ENCODE data around the gene OR4K2.
A peak's percentile ranks its signal among the peaks of the same experiment; 100 is the strongest.

The OR4K2 gene

DNA sequence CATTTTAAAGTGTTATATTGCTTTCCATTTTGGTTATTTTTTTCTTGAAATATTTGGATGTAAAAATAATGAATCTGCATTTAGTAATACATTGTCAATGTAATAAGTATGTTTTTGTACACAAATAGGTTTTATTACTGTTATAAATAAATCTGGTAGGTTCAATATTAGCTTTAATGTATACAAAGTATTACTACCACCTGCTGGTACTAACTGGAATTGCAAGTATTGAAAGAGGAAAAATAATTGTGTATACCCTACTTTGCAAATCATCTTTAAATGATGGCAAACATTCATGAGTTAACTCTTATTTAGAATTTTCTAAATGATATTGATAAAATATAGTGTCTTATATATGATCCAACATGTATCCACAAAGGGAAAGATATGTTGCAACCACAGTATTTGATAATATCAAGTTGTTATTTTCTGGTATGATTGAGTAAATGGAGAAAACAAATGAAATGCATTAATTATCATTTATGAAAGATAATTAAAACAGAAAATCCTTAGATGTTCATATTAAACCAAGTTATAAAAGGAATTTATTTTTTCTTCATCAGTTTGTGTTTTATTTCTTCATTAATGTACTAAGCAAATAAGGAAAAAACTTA lies 3.2 kb downstream of the OR4K2 start:
- H3K4me3 ChIP-seq (replicated peaks; ENCODE audit: low read depth, low read length) = no peak overlapping the region
- DNase-seq (ENCODE audit: low read depth) = peak; percentile 20
- TF ChIP-seq, protein P1, sequence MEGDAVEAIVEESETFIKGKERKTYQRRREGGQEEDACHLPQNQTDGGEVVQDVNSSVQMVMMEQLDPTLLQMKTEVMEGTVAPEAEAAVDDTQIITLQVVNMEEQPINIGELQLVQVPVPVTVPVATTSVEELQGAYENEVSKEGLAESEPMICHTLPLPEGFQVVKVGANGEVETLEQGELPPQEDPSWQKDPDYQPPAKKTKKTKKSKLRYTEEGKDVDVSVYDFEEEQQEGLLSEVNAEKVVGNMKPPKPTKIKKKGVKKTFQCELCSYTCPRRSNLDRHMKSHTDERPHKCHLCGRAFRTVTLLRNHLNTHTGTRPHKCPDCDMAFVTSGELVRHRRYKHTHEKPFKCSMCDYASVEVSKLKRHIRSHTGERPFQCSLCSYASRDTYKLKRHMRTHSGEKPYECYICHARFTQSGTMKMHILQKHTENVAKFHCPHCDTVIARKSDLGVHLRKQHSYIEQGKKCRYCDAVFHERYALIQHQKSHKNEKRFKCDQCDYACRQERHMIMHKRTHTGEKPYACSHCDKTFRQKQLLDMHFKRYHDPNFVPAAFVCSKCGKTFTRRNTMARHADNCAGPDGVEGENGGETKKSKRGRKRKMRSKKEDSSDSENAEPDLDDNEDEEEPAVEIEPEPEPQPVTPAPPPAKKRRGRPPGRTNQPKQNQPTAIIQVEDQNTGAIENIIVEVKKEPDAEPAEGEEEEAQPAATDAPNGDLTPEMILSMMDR (IDR thresholded peaks at IDR 0.05; ENCODE audit: low read length, missing control alignments) = peak; percentile 55

DNA sequence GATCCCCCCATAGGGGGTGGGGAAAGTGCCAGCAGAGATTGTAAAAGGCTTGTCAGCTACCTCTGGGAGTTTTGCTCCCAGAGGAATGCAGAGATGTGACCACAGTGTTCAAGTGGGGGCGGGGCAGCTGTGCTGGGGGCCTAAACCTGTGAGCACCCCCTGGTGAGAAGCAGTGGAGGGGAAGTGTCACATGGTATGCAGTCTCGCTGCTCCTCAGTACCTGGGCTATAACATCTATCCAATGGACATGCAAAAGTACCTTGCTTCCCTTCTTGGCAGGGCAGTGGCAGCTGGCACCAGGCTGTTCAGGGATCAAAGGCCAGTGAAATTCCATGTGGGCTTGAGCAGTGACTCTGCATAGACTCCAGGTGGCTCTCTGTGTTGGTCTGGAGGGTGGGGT lies 20.3 kb downstream of the OR4K2 start:
- DNase-seq (ENCODE audit: low read depth) = no peak
- no peak overlapping the region for H3K4me3 ChIP-seq (replicated peaks; ENCODE audit: low read depth, low read length)
- TF ChIP-seq, protein P1 (IDR thresholded peaks at IDR 0.05; ENCODE audit: low read length, missing control alignments) = no peak

GRCh38 chr14:19900999-19901398 lies 26.1 kb downstream of the OR4K2 start:
- no peak for DNase-seq (ENCODE audit: low read depth)
- no peak overlapping the region for H3K4me3 ChIP-seq (replicated peaks; ENCODE audit: low read depth, low read length)
- TF ChIP-seq, protein P1 (IDR thresholded peaks at IDR 0.05; ENCODE audit: low read length, missing control alignments) = no peak

DNA sequence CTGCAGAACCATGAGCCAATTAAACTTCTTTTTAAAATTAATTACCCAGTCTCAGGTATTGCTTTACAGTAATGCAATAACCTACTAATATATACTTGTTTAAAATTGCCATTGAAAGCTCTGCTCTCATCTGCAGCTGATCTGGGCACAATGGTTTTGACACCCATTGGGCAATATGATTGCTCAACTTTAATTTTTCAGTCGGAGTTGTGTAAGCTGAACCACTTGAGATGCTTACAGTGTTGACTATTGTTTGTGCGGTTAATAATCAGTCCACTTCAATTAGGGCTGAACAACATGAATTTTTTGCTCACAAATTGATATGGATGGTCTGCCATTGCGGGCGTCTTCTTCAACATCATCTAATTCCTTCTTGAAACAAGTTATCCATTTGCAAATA lies 27.5 kb downstream of the OR4K2 start:
- H3K4me3 ChIP-seq (replicated peaks; ENCODE audit: low read depth, low read length) = no peak overlapping the region
- TF ChIP-seq, protein P1 (IDR thresholded peaks at IDR 0.05; ENCODE audit: low read length, missing control alignments) = no peak
- no peak for DNase-seq (ENCODE audit: low read depth)

- TF ChIP-seq, protein P1 (IDR thresholded peaks at IDR 0.05; ENCODE audit: low read length, missing control alignments) = no peak
- DNase-seq (ENCODE audit: low read depth) = no peak
- H3K4me3 ChIP-seq (replicated peaks; ENCODE audit: low read depth, low read length) = no peak overlapping the region
Observed at GRCh38 chr14:19906665-19907064, 31.7 kb downstream of the OR4K2 start.

- TF ChIP-seq, protein P1 (IDR thresholded peaks at IDR 0.05; ENCODE audit: low read length, missing control alignments) = no peak
- no peak overlapping the region for H3K4me3 ChIP-seq (replicated peaks; ENCODE audit: low read depth, low read length)
- DNase-seq (ENCODE audit: low read depth) = no peak
Observed at GRCh38 chr14:19911114-19911513, 36.2 kb downstream of the OR4K2 start.

DNA sequence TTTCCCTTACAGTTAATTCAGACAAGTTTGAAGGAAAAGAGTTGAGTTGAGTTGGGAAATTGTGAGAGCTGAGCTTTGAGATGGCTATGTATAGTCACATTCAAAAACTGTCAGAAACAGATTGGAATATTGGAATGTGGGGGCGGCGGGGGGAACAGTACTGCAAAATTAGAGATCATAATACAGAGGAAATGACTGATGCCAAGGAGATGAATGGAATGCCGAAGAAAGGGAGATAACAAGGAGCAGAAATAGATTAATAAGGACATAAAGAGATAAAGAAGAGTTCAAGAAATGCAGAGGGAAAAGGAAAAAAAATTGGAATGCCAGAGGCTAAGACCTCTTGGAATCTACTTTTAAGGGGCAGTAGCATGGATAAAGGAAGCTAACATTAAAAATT lies 42.3 kb downstream of the OR4K2 start:
- H3K4me3 ChIP-seq (replicated peaks; ENCODE audit: low read depth, low read length) = no peak overlapping the region
- TF ChIP-seq, protein P1 (IDR thresholded peaks at IDR 0.05; ENCODE audit: low read length, missing control alignments) = no peak
- no peak for DNase-seq (ENCODE audit: low read depth)

All from fibroblast of pulmonary artery (primary cell).